GM19455 (cell line): ENCODE results near the gene PC.
A peak's percentile ranks its signal among the peaks of the same experiment; 100 is the strongest.

ENCODE experiments used
- ATAC-seq: cut with Tn5 transposase; IDR thresholded peaks from one replicate; pipeline ENCODE4 v1.9.1; 2021; ENCODE audit not compliant: unreplicated experiment

The PC gene

DNA sequence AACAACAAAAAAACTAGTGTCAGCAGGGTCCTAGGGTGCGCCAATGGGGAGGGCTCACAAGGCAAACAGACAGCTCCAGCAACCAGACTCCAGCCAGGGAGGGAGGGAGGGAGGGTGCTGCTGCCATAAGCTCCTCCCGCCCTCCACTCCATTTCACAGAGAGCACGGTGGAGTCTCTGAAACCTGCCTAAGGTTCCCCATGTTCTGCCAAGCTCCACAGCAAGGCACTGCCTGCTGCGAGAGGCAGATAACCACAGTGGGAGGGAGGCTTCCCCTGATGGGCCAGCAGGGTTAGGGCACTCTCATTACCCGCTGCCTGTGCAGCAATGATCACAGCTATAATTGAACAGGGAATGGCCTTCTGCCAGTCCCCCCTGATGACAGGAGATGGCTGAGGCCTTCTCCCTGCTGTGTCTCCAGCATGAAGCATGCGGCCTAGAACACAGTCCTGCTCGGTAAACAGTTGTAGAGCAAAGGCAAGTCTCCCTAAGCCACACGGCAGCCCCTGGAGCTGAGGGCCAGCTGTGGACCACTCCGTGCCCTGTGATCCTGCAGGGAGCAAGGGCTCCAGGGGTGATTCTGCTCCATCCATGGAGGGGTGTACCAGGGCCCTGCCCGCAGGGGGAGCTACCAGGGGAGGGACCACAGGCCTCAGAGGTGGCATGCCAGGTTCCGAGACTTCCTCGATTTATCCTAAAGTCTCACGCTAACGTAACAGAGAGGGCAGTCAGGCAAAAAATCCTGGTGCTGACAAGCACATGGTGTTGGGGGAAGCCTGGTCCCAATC lies 42.9 kb downstream of the PC start:
- ATAC-seq = no peak

DNA sequence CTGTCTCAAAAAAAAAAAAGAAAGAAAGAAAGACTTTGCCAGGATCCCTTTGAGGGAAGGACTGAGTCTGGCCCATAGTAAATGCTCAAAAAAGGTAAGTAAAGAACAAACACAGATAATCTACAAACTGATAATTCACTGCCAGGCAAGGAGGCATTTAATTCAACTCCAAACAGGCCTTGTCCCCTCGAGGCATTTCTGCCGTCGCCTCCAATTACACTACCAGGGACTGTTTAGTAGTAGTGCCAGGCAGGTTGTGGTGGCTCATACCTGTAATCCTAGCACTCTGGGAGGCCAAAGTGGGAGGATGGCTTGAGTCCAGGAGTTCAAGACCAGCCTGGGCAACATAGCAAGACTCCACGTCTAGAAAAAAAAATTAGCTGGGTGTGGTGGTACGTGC lies 43.7 kb downstream of the PC start:
- no peak for ATAC-seq

- ATAC-seq = no peak
Observed at GRCh38 chr11:66912911-66913310, 45.3 kb downstream of the PC start.

DNA sequence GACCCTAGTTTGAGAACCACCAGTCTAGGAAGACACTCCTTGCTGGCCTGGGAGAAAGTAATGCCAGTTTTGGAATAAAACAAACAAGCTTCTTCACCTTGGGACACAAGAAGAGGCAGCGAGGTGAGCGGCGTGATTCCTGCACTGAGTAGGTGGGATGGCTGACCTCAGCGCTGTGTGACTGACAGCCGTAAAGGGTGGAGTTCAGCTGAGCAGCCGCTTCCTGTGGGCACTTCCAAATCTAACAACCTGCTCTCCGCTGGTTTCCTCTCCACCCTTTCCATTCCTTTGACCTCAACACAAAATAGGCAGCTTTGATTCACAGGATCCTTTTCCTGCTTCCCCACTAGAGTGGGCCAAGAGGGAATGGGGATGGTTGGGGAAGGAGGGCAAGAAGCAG lies 45.8 kb downstream of the PC start:
- ATAC-seq = no peak

DNA sequence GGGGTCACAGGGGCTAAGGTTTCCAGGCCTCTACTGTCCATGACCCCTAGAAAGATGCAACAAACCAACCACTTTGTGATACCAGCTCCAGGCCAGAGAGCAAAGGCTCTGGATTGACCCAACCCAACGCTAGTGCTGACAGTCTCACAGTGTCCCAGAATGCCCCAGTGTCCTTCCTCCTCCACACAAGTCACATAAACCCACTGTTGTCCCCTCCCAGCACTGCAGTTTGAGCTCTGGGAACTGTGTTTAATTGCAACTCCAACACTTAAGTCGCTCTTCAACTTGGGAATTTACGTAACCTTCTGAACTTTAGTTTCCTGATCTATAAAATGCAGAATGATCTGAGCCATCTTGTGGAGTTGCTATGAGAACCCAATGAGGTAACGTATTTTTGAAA lies 47.5 kb downstream of the PC start:
- ATAC-seq = no peak

DNA sequence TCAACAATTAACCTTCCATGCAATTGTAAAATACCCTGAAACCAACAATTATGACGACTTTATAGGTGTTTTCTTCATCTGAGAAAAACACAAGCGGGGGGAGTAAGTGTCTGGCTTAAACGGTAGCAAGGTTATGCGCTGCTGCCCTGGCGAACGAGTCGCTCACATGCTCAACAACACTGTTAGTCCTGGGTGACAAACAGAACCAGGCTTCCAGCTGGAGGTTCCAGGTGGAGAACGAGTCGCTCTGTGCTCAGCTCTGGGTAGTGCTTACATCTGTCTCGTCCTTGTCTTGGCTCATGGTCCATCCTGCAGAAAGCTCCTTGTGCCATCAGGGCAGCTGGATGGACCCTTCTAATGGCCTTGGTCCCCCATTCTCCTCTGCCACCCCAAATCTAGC lies 48.2 kb downstream of the PC start:
- ATAC-seq = no peak

- ATAC-seq = no peak
Observed at GRCh38 chr11:66909181-66909580, 49.0 kb downstream of the PC start.

- no peak for ATAC-seq
Observed at GRCh38 chr11:66907751-66908630, 50.2 kb downstream of the PC start.

DNA sequence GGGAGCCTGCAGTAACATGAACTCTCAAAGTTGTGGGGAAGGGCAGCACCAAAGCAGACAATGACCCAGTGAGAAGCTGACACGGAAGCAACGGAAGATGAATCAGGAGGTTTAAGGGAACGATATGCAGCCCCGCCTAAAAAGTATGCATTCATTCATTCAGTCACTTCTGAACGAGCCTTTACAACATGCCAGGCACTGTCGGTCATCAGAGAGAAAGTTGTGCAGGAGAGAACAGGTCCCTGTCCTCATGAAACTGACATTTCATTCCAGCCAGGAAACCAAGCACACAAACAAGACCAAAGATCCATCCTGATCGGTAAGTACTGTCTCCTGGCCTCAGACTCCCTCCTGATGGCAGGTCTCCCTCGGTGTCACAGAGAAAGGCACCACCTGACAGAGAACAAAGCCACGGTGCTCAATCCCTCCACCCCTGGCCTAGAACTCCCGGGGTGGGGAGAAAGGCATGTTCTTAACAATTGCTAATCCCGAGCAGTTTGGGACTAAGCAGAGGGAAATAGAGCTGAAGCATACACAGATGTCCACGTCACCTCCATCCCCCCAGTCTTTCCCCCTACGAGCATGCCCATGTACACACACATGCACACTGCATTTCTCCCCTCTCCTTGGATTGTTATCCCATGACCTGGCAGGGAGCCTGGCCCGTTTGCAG lies 52.0 kb downstream of the PC start:
- no peak for ATAC-seq

DNA sequence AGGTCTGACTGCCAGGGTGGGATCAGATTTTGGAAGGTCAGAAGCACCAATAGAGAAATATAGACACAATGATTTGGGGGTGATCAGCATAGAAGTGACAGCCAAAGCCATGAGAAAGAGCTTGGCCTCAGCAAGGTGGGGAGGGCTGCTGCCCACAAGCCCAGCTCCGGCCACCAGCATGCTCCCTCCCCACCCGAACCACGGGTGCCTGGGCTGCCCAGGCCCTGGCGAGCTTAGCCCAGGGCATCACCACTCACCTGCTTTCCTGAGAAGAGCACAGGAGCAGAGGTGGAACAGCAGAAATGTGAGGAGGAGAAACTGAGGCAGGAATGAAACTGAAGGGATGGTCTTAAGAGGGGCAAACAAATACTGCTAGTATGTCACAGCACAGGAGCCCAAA lies 52.6 kb downstream of the PC start:
- no peak for ATAC-seq

GRCh38 chr11:66904981-66905521 lies 53.1 kb downstream of the PC start:
- no peak for ATAC-seq

- ATAC-seq = no peak
Observed at GRCh38 chr11:66904561-66904960, 53.6 kb downstream of the PC start.

- no peak for ATAC-seq
Observed at GRCh38 chr11:66904055-66904454, 54.1 kb downstream of the PC start.

GRCh38 chr11:66902486-66903177 lies 55.6 kb downstream of the PC start:
- ATAC-seq = no peak

GRCh38 chr11:66901964-66902390 lies 56.2 kb downstream of the PC start:
- ATAC-seq = no peak

DNA sequence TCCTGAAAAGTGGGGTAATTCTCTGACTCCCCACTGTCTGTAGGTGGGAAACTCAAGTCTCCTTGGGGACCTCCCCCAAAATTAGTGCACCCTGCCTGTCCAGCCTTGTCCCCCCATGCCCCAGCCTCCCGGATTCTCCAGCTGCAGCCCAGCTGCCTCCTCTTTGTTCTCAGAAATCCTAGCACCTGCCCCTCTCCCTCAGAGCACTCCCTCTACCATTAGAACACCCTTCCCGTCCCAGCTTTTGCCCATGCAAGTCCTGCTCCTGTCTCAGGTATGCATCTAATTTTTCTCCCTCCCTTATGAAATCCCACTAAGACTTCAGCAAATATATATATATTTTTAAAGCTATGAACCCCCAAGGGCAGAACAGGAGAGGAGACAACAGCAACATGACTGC lies 64.0 kb downstream of the PC start:
- no peak for ATAC-seq

- no peak for ATAC-seq
Observed at GRCh38 chr11:66892911-66893310, 65.3 kb downstream of the PC start.

DNA sequence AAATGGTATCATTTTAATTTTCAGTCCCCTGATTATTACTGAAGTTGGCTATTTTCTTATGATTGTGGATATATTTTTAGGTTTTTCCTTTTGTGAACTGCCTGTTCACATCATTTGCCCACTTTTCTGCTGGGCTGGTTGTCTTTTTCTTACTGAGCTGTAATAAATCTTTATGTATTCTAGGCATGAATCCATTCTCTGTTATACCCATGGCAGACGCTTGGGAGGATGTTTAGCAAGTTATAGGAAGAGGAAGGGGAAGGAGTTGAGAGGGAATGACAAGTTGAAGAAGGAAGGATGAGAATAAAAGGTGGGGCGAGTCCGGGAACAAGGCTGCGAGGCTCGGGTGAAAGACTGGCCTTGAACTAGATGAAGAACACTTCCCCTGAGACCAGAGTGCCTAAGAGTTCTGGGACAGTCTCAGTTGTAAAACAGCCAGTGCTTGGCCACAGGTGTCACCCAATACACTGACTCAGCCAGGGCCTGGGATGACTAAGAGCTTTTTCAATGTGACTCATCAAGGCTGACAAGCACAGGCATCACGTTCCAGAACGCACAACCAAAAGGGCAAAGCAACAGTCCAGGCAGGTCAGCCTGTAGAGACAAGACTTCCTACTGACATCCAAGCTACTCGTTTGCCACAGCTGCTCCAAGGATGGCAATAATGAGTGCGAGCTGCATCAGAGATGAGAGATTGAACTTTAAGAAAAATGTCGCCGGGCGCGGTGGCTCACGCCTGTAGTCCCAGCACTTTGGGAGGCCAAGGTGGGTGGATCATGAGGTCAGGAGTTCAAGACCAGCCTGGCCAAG lies 66.1 kb downstream of the PC start:
- peak; percentile 84 for ATAC-seq

GRCh38 chr11:66889960-66890359 lies 68.2 kb downstream of the PC start:
- ATAC-seq = no peak

- ATAC-seq = no peak
Observed at GRCh38 chr11:66888282-66888681, 69.9 kb downstream of the PC start.
